ENCODE results near the gene RBM23. TPM values are rescaled to one million over a fixed set of nuclear protein-coding genes. Genes with fewer than 3 reads are reported as not detected.
"Not testable (repeated sequence)": the region's sequence is repeated elsewhere in the genome, so short reads cannot be mapped to it uniquely, and the experiment has no call there.

Gene RBM23
- polyA plus RNA-seq, 1 experiment: 46.2 TPM

DNA sequence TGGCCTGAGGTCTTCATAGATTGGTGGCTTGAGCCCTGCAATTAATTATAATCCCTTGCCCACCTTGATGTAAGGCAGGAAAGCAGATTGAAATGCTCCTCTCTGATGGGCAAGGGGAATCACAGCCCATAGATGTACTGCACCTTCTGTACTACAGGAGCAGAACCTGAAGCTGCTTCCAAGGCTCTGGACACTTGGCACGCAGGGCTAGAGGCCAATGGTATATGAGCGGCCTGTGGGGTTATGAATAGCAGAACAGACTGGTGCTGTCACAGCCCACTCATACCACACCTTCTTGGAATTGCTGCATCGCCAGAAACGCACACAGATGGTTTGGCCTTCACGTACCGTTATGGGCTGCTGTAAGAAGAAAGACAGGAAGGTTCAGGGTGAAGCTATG, 1.7 kb upstream of the RBM23 start:
- Histone ChIP-seq H3K27ac (ENCODE audit: low read depth, low read length) (no peak overlapping the region), H3K4me3 (ENCODE audit: low read depth, low read length) (no peak overlapping the region), H3K9me3 (ENCODE audit: control insufficient read depth, insufficient read depth, low read length) (no peaks in the 10 kb centered on the region), H3K27me3 (ENCODE audit: control insufficient read depth, insufficient read depth, low read length) (no peaks in the 10 kb centered on the region)
- CTCF ChIA-PET: interaction anchor here (1.0 to 5.9 kb wide), 2 partner anchors 9 to 53 kb away, joined by 4 to 36 read pairs; partner anchors contain the start of gene PRMT5
- POLR2A ChIA-PET: no interaction called here
- DNase-seq (ENCODE audit: low read depth, low spot score): no peak
- TF ChIP-seq, protein P1, sequence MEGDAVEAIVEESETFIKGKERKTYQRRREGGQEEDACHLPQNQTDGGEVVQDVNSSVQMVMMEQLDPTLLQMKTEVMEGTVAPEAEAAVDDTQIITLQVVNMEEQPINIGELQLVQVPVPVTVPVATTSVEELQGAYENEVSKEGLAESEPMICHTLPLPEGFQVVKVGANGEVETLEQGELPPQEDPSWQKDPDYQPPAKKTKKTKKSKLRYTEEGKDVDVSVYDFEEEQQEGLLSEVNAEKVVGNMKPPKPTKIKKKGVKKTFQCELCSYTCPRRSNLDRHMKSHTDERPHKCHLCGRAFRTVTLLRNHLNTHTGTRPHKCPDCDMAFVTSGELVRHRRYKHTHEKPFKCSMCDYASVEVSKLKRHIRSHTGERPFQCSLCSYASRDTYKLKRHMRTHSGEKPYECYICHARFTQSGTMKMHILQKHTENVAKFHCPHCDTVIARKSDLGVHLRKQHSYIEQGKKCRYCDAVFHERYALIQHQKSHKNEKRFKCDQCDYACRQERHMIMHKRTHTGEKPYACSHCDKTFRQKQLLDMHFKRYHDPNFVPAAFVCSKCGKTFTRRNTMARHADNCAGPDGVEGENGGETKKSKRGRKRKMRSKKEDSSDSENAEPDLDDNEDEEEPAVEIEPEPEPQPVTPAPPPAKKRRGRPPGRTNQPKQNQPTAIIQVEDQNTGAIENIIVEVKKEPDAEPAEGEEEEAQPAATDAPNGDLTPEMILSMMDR (IDR thresholded peaks at IDR 0.05; ENCODE audit: low read depth, low read length): no peak

DNA sequence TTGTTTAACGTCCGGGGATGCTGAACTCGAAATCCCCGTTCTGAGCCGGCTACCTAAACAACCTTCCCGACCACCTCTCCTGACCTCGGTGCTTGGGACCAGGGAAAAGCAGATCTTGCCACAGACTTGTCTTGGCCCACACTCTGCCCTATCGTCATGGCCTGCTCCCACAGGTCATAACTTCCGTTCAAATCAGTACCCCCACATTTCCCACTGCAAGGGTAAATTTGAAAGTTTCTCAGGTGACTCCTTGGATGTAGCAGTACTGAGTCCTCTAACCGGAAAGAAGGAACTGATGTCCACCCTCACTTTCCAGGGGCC, 612 bp upstream of the RBM23 start:
- peak overlapping the region; percentile 41 for H3K4me3 ChIP-seq (ENCODE audit: low read depth, low read length)
- TF ChIP-seq, protein P1 (IDR thresholded peaks at IDR 0.05; ENCODE audit: low read depth, low read length): no peak
- peak overlapping the region; percentile 54 for H3K27ac ChIP-seq (ENCODE audit: low read depth, low read length)
- no peak for DNase-seq (ENCODE audit: low read depth, low spot score)
- POLR2A ChIA-PET: interaction anchor here (0.6 to 1.3 kb wide), 5 partner anchors 8 to 175 kb away, joined by 3 to 9 read pairs (median 4); partner anchors contain the start of genes ACIN1, C14orf119 and PRMT5
- H3K9me3 ChIP-seq (ENCODE audit: control insufficient read depth, insufficient read depth, low read length): no peaks in the 10 kb centered on the region
- H3K27me3 ChIP-seq (ENCODE audit: control insufficient read depth, insufficient read depth, low read length): no peaks in the 10 kb centered on the region
- CTCF ChIA-PET: interaction anchor here (0.7 to 5.9 kb wide), 7 partner anchors 10 to 363 kb away, joined by 3 to 36 read pairs (median 11); partner anchors contain the start of gene PRMT5

DNA sequence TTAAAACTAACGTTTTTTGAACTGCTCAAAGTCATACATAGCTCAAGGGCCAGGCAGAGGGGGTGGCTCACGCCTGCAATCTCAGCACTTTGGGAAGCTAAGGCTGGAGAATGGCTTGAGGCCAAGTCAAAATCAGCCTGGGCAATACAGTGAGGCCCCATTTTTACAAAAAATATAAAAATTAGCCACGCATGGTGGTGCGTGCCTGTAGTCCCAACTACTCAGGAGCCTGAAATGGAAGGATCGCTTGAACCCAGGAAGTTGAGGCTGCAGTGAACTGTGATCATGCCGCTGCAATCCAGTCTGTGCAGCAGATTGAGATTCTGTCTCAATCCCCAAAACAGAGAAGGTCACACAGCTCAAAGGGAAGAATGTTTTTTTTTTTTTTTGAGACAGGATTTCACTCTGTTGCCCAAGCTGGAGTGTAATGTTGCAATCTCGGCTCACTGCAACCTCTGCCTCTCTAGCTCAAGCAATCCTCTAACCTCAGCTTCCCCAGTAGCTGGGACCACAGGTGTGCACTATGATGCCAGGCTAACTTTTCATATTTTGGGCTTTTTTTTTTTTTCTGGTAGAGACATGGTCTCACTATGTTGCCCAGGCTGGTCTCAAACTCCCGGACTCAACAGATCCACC, 2.9 kb downstream of the RBM23 start:
- POLR2A ChIA-PET: interaction anchor here (0.6 to 0.8 kb wide), 4 partner anchors 12 to 660 kb away, joined by 3 read pairs; partner anchors contain the start of genes AJUBA and PRMT5
- peak overlapping the region; percentile 31 for H3K27ac ChIP-seq (ENCODE audit: low read depth, low read length)

DNA sequence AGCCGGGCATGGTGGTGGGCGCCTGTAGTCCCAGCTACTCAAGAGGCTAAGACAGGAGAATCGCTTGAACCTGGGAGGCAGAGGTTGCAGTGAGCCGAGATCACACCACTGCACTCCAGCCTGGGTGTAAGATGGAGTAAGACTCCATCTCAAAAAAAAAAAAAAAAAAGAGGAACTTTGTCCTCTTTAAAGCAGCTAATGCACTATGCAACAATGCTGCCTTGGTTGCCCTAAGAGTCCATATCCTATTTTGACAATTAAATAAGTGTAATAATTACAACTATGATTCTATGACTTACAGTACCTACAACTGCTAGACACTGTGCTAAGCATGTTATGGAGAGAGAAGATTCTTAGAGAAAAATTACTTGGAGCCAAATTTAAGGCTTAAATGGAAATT, 4.1 kb downstream of the RBM23 start:
- POLR2A ChIA-PET: interaction anchor here (0.9 kb wide), 1 partner anchor 14 kb away, joined by 3 read pairs; the partner anchor contains the start of gene PRMT5
- DNase-seq (ENCODE audit: low read depth, low spot score); H3K27ac ChIP-seq (ENCODE audit: low read depth, low read length); H3K27me3 ChIP-seq (ENCODE audit: control insufficient read depth, insufficient read depth, low read length); H3K9me3 ChIP-seq (ENCODE audit: control insufficient read depth, insufficient read depth, low read length); H3K4me3 ChIP-seq (ENCODE audit: low read depth, low read length): not testable (repeated sequence)
- CTCF ChIA-PET: interaction anchor here (0.7 to 2.5 kb wide), 5 partner anchors 14 to 358 kb away, joined by 3 to 13 read pairs (median 8); partner anchors contain the start of gene LRP10

More for the DNA sequence above, 2.9 kb downstream of the RBM23 start:
- CTCF ChIA-PET: interaction anchor here (0.6 to 5.9 kb wide), 11 partner anchors 14 to 1327 kb away, joined by 3 to 36 read pairs (median 7); partner anchors contain the start of genes LRP10 and PRMT5
- no peaks in the 10 kb centered on the region for H3K9me3 ChIP-seq (ENCODE audit: control insufficient read depth, insufficient read depth, low read length)
- no peak for DNase-seq (ENCODE audit: low read depth, low spot score)
- no peak overlapping the region for H3K4me3 ChIP-seq (ENCODE audit: low read depth, low read length)
- TF ChIP-seq, protein P1 (IDR thresholded peaks at IDR 0.05; ENCODE audit: low read depth, low read length): no peak
- H3K27me3 ChIP-seq (ENCODE audit: control insufficient read depth, insufficient read depth, low read length): no peaks in the 10 kb centered on the region

DNA sequence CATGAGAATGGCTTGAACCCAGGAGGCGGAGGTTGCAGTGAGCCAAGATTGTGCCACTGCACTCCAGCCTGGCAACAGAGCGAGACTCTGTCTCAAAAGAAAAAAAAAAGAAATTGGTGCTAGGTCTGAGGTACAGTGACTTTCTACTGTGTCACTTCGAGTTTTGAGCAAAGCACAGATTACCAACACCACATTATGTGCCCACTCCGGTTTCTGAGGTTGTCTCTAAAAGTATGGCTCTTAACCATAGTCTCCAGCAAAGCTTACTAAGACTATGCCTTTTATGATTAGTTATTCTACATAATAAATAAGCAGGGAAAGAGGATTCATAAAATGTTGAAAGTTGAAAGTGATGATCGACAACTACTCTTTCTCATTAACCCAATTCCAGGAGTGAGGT, 8.0 kb downstream of the RBM23 start:
- TF ChIP-seq, protein P1 (IDR thresholded peaks at IDR 0.05; ENCODE audit: low read depth, low read length): no peak
- Histone ChIP-seq H3K27ac (ENCODE audit: low read depth, low read length) (no peak overlapping the region), H3K27me3 (ENCODE audit: control insufficient read depth, insufficient read depth, low read length) (no peaks in the 10 kb centered on the region), H3K4me3 (ENCODE audit: low read depth, low read length) (no peak overlapping the region), H3K9me3 (ENCODE audit: control insufficient read depth, insufficient read depth, low read length) (no peaks in the 10 kb centered on the region)
- DNase-seq (ENCODE audit: low read depth, low spot score): no peak
- POLR2A ChIA-PET: no interaction called here
- CTCF ChIA-PET: interaction anchor here (0.9 to 2.7 kb wide), 3 partner anchors 10 to 354 kb away, joined by 4 to 10 read pairs (median 4); no protein-coding TSS in a partner anchor
